Middle frontal gyrus (tissue), 1 donor: Measurements from ENCODE around the gene SKIC2.
A peak's percentile ranks its signal among the peaks of the same experiment; 100 is the strongest.
"Not testable (repeated sequence)": the region's sequence is repeated elsewhere in the genome, so short reads cannot be mapped to it uniquely, and the experiment has no call there.

Source experiments
- DNase-seq: peaks from one replicate; pipeline ENCODE4 v3.0.0-alpha.2; 2015; ENCODE audit warnings: low spot score; ENCODE audit errors: extremely low spot score

Gene SKIC2

DNA sequence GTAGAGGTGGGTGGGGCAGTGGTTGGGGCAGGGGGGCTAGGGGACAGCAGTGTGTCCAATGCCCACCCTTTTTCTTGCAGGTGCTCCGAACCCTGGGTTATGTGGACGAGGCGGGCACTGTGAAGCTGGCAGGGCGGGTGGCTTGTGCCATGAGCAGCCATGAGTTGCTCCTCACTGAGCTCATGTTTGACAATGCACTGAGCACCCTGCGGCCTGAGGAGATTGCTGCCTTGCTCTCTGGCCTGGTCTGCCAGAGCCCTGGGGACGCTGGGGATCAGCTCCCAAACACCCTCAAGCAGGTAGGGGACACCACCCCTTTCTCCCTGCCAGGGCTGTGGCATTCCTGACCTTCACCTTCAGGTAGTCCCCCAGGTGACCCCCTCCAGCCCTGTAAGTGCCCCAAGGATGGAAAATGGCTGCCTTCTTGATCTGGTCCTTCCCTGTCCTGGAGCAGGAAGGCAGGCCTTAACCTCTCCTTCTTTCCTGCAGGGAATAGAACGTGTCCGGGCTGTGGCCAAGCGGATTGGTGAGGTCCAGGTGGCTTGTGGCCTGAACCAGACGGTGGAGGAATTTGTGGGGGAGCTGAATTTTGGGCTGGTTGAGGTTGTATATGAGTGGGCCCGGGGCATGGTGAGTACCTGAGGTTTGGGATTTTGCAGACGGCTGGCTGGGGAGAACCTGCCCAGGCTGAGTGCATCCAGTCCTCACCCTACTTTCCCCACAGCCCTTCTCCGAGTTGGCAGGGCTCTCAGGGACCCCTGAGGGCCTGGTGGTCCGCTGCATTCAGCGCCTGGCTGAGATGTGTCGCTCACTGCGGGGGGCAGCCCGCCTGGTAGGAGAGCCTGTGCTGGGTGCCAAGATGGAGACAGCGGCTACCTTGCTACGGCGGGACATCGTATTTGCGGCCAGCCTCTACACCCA is 10.1 kb downstream of the SKIC2 start:
- no peak for DNase-seq

DNA sequence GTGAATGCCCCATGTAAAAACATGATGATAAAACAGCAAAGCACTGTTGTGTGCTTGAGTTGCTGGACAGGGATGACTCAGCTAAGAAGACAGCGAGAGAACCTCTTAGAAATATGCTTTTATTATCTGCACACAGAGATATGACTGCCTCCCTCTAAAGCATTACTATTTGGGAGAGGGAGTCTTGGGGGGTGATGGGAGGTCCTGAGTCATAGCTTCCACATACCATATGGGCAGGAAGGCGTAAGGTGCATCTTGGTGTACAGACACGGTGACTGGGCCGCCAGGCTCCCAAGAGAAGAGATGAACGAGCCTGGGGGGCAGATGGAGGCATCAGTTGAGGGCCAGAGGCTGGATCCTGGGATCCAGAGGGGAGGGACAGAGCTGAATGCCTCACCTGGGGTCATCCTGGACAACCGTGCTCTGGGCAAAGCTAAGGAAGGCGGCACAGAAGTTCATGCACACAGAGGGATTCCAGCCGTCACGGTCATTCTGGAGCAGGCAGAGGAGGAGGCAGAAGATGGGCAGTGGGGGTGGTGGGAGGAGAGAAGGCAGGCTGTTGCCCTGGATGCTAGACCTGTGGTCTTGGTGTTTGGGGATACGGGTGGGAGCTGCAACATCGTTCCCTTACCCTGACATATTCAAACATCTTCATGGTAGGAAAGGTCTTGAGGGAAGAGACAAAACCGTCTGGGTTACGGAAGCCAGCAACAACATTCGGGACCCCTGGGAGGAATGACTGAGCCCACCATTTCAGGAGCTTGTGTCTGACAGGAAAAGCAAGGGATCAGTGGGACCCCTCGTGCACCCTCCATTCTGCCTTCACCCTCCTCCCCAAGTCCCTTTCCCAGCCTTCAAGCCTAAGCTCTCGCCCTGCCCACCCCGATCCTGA is 11.0 kb downstream of the SKIC2 start:
- DNase-seq: no peak

DNA sequence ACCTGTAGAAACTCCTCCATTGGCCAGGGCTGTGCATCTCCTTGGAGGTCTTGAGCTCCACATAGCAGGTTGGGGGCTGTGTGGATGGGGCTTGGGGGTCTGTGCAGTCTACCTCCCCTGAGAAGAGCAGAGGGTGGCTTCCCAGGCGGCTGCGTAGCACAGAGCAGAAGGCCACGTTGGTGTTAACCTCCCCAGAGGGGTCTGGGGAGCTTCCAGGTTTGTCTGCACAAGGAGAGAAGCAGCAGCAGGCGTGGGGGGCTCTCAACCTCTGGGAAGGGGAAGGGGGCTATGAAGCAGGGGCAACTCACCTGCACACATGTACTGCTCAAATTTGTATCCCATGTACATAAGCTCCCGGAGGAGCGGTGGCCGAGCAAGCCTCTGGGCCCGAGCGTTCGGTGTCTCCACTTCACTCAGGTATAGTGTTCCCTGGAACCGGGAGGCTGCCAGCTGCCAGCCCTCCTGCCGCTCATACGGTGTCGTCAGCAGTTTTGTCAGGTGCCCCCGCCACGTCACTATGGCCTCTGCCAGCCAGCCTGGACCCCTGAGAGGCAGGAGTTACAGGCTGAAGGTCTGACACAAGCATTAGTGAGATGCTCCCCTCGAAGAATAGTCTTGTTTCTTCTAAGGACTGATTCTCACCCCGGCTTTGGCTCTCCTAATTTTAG is 11.8 kb downstream of the SKIC2 start:
- DNase-seq: no peak

DNA sequence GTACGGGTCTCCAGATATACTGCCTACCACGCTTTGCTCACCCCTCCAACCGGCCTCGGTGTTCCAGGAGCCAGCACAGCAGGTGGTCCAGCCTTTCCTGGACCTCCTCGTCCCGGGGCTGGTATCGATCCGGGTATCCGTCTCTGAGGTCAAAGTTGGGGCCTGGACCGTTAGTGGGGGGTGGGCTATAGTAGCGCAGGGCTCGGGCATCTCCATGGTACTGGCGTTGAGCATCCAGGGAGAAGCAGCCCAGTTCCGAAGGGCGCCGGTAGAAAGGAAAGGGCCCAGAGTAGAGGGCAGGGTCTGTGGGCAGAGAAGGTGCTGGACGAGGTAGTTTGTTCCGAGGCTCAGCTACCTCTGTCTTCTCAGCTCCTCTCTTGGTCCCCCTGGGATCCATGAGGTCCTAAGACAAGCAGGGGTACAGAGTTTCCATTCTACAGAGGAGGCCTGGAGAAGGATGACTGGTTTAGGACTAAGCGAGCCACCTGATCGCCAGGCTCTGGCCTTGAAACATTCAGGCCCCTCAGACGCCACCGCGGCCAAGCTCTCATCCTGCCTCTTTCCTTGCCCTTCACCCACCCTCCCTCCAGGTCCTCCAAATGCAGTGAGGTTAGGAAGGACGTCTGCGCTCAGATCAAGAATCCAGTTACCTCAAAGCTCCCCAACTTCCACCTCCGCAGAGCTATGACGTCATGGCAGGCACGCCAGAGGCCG is 12.5 kb downstream of the SKIC2 start:
- DNase-seq: peak; percentile 10

DNA sequence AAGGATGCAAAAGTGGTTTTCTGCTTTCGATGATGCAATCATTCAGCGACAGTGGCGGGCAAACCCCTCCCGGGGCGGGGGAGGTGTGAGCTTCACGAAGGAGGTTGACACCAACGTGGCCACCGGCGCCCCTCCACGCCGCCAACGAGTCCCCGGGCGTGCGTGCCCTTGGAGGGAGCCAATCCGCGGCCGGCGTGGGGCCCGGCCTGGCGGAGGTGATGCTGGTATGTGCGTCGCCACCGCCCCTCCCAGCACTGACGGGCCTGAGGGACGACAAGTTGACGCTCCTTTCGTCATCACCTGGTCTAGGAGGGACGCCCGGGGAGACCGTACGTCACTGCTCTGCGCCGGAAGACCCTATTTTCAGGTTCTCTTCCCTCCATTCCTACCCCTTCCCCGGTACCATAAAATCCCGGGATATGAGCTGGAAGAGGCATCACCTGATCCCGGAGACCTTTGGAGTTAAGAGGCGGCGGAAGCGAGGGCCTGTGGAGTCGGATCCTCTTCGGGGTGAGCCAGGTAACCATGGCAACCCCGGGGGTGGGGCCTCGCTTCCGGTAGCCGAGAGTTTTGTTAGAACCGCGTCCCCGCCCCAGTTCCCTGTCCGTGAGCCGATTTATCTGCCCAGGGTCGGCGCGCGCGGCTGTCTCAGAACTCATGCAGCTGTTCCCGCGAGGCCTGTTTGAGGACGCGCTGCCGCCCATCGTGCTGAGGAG is 13.2 kb downstream of the SKIC2 start, which contains the start of gene DXO:
Gene DXO, minus strand, starts transcription at position 146 of the 716 bp plus-strand sequence. CDS start 463 bp downstream, outside the sequence.
- peak; percentile 90 for DNase-seq

DNA sequence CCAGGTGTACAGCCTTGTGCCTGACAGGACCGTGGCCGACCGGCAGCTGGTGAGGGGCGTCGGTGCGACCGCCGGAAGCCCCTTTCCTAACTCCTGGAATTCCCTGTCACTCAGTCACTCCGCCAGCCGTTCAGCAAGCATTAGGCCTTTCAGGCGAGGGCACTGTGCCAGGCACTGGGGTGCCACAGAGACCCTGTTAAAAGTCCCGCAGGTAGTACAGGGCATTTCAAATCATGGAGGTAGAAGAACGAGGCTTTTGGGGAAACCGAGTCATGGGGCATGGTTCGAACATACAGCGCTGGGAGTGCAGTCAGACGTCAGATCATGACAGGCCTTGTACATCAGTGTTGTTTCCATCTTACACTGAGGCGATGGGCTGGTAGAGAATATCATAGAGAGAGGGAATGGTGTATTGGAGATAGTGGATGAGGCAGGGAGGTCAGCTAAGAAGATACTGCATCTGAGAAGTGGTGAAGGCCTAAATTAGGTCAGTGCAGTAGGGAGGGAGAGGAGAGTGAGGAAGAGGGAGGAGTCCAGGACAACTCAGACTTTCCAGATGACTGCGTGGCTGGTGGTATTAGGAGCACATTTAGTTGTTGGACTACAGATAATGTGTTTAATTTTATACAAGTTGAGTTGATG is 13.9 kb downstream of the SKIC2 start:
- no peak for DNase-seq

DNA sequence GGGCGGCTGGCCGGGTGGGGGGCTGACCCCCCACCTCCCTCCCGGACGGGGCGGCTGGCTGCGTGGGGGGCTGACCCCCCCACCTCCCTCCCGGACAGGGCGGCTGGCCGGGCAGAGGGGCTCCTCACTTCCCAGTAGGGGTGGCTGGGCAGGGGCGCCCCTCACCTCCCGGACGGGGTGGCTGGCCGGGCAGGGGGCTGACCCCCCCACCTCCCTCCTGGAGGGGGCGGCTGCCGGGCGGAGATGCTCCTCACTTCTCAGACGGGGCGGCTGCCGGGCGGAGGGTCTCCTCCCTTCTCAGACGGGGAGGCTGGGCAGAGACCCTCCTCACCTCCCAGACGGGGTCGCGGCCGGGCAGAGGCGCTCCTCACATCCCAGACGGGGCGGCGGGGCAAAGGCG is 17.1 kb downstream of the SKIC2 start:
- DNase-seq: not testable (repeated sequence)

DNA sequence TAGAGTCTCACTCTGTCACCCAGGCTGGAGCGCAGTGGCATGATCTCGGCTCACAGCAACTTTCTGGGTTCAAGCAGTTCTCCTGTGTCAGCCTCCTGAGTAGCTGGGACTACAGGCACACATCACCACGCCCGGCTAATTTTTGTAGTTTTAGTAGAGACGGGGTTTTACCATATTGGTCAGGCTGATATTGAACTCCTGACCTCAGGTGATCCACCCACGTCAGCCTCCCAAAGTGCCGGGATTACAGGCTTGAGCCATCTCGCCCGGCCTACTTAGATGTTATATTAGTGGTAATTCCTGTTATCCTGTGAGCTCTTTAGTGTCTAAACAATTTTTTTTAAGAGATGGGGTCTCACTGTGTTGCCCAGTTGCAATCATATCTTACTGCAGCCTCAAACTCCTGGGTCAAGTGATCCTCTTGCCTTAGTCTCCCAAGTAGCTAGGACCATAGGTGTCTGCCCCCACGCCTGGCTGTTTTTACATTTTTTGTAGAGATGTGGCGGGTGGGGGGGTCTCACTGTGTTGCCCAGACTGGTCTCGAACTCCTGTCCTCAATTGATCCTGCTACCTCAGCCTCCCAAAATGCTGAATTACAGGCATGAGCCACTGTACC is 18.9 kb downstream of the SKIC2 start:
- DNase-seq: no peak

DNA sequence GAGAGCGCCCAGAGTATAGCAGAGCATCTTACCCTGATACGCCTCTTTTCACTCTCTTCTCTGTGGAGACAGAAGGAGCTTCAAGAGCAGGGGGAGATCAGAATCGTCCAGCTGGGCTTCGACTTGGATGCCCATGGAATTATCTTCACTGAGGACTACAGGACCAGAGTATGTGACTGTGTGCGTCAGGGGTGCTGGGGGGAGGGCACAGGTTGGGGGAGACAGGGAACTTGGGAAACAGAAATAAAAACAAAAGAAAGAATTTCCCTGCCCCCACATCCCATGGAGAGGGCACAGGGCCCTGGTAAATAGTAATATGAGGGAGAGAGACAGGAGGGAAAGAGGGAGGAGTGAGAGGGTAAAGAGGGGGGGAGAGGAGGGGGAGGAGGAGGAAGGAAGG is 19.9 kb downstream of the SKIC2 start:
- no peak for DNase-seq

DNA sequence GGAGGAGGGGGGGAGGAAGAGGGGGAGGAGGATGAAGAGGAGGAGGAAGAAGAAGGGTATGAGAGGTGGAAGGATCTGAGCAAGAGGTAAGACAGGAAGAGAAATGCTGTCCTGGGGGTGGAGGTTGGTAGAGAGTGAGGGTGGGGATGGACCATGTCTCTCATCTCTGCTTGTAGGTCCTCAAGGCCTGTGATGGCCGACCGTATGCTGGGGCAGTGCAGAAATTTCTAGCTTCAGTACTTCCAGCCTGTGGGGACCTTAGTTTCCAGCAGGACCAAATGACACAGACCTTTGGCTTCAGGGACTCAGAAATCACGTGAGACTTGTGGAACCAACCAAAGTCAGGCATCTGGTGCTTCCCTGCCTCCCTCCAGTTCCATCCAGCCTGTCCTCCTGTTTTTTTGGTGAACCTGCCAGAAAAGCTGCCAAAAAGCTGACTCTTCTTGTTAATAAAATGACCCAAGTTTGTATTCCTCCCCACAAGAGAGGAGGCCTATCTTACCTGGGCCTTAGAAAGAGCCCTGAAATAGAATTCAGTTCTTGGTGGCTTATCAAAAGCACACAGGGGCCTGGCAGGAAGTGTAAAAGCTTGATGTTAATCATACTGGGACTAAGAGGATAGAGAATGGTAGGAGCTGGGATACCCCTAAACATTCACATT is 20.4 kb downstream of the SKIC2 start:
- no peak for DNase-seq

DNA sequence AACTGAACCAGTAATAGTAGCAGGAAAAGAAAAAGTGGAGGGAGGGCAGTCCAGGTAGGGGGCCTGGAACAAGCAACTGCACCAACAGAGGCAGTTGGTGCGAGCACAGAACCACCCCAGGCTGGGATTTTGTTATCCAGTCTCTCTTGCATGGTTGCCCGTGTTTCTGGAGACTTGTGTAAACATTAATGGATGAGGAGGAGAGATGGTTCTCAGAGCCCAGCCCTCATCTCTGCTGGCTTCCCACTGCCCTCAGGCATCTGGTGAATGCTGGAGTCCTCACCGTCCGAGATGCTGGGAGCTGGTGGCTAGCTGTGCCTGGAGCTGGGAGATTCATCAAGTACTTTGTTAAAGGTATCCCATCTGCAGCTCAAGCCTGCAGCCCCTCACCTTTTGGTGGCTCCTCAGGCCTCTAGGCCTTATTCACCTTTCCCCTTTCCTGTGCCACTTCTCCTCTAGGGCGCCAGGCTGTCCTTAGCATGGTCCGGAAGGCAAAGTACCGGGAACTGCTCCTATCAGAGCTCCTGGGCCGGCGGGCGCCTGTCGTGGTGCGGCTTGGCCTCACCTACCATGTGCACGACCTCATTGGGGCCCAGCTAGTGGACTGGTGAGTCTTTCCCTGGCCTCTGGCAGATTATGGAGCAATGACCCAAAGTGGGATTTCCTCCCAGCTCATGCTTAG is 21.4 kb downstream of the SKIC2 start:
- DNase-seq: not testable (repeated sequence)

DNA sequence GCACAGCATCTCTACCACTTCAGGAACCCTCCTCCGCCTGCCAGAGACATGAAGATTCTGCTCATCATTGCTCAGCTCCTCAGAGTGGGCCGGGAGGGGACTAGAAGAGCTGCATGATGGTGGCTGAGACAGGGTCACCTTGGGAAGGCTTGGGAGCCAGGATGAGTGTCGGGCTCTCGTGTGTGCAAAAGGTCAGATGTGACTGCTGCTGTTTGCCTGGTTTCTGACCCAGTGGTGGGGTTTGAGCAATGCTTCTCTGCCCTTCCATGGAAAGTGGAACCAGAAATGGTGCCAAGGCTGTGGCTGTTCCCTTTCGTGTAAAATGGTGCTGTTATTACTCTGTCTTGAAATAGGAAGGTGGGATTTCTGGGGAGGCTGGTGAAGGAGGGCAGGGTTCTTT is 22.0 kb downstream of the SKIC2 start:
- DNase-seq: not testable (repeated sequence)

DNA sequence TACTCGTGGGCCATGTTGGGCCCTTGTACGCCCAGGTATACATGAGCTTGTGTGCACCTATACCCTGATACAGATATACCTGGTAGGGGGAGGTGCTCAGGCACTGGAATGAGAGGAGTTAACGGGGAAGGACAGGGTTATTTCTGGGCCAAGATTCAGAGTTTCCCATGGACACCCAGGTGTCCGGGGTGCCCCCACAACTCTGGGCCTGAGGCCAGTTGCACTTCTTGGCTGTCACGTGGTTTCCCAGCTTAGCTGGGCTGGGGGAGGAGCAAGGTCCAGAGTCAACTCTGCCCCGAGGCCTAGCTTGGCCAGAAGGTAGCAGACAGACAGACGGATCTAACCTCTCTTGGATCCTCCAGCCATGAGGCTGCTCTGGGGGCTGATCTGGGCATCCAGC is 22.8 kb downstream of the SKIC2 start, which contains the start of gene C4A:
Gene C4A, plus strand, starts transcription at position 314 of the 400 bp plus-strand sequence. Its CDS starts 51 bp downstream, at position 365.
- not testable (repeated sequence) for DNase-seq

DNA sequence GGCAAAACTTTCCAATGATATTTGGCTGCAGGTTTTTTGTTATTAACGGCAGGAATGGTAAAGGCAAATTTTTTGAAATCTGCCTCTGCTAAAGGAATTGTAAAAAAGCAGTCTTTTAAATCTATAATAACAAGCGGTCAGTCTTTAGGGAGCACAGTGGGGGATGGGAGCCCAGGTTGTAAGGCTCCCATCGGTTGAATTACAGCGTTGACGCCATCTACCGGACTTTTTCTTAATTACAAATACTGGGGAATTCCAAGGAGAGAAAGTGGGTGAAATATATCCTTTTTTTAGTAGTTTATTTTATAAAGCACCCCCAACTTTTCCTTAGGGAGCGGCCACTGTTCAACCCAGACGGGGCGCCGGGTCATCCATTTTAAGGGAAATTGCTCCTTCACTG is 30.4 kb downstream of the SKIC2 start:
- not testable (repeated sequence) for DNase-seq

DNA sequence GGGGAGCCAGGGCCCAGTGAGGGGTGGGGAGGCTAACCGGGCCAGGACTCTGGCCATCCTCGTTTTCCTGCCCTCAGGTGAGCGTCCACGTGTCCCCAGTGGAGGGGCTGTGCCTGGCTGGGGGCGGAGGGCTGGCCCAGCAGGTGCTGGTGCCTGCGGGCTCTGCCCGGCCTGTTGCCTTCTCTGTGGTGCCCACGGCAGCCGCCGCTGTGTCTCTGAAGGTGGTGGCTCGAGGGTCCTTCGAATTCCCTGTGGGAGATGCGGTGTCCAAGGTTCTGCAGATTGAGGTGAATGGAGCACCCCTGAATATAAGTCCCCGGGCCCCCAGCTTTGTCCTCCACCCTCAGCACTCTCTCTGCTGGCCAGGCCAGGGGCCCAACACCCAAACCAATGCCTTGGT is 35.4 kb downstream of the SKIC2 start:
- DNase-seq: not testable (repeated sequence)

DNA sequence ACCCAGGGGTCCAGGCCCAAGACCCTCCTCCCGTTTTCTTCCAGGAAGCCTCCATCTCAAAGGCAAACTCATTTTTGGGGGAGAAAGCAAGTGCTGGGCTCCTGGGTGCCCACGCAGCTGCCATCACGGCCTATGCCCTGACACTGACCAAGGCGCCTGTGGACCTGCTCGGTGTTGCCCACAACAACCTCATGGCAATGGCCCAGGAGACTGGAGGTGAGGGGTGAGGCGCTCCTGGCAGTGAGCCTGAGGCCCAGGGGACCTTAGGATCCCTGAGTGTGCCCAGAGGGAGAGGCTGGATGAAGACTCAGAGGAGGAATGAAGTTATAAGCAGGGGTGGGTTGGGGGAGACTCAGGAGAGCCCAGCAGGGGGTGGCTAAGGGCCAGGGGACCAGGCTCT is 37.4 kb downstream of the SKIC2 start:
- not testable (repeated sequence) for DNase-seq

DNA sequence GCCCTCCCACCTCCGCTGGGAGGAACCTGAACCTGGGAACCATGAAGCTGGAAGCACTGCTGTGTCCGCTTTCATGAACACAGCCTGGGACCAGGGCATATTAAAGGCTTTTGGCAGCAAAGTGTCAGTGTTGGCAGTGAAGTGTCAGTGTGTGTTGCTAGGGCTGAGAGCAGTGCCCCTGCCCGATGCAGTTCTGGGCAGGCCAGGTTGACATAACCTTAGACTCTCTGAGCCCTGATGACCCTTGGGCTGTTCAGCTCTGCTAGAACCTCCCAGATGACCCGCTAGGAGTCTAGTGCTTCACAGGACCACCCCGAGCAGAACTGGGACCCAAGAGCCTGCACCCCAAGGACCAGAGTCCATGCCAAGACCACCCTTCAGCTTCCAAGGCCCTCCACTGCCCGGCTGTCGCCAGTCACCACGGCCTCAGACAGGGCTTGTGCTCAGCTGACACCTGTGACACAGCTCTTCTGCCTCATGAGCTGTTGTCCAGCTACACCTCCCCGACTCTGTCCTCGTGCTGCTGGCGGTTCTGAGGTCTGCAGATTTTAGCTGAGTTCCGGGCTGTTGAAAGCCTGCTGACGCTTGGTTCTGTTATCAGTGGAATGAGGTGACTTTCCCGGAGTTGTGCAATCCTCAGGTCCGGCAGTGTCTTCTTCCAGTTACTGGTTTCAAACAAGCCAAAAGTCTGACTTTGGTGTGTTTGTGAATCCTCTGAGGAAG is 43.7 kb downstream of the SKIC2 start:
- DNase-seq: not testable (repeated sequence)
